SU-DHL-6 (cell line): ENCODE results near the gene RPL27A.

ENCODE experiments used
- EZH2phosphoT487 ChIP-seq: fragments of 200-600 bp; sonication (generic), shearing (Covaris generic); conservative IDR thresholded peaks from 2 replicates; pipeline ENCODE4 v1.6.1; 2018; ENCODE audit warnings: mild to moderate bottlenecking, antibody characterized with exemption, low read length, moderate library complexity, mixed read lengths
- TF ChIP-seq, protein P1 (sequence below): fragments of 200-600 bp; sonication (generic); IDR thresholded peaks from one replicate; pipeline ENCODE4 v1.5.1; 2017; ENCODE audit warnings: antibody characterized with exemption, mild to moderate bottlenecking, low read length, moderate library complexity; ENCODE audit not compliant: insufficient read depth, poor library complexity, severe bottlenecking

DNA sequence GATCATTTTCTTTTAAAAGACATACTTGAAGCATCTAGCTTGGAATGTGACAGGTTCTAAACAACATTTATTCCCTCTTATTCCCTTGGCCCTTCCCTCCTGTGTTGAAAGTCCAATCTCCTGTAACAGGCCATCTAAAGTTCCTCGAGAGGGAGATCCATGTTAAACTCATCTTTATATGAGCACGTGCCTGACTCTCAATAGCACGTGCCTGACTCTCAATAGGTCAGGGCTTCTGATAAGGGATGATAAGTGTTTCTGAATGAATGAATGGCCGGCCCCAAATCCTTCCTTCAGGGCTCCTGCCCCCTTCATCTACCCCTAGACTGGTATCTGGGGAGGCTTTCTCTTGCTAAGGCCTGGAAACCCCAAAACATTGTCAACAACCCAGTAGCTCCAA is 27.2 kb downstream of the RPL27A start:
- TF ChIP-seq, protein P1, sequence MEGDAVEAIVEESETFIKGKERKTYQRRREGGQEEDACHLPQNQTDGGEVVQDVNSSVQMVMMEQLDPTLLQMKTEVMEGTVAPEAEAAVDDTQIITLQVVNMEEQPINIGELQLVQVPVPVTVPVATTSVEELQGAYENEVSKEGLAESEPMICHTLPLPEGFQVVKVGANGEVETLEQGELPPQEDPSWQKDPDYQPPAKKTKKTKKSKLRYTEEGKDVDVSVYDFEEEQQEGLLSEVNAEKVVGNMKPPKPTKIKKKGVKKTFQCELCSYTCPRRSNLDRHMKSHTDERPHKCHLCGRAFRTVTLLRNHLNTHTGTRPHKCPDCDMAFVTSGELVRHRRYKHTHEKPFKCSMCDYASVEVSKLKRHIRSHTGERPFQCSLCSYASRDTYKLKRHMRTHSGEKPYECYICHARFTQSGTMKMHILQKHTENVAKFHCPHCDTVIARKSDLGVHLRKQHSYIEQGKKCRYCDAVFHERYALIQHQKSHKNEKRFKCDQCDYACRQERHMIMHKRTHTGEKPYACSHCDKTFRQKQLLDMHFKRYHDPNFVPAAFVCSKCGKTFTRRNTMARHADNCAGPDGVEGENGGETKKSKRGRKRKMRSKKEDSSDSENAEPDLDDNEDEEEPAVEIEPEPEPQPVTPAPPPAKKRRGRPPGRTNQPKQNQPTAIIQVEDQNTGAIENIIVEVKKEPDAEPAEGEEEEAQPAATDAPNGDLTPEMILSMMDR, result no peak
- no peak for TF ChIP-seq EZH2phosphoT487
